Endothelial cell (in vitro differentiated cells): ENCODE results near the gene MTRFR. TPM values are rescaled to one million over a fixed set of nuclear protein-coding genes. Genes with fewer than 3 reads are reported as not detected.
"Not testable (repeated sequence)": the region's sequence is repeated elsewhere in the genome, so short reads cannot be mapped to it uniquely, and the experiment has no call there.

Experiments
- DNase-seq: peaks from one replicate; pipeline ENCODE4 v3.0.0; 2021; ENCODE audit warnings: low spot score
- H3K27ac Mint-ChIP-seq: one replicate; pipeline ENCODE4 v1.8.0; 2021; ENCODE audit warnings: mixed read lengths, inconsistent platforms; ENCODE audit not compliant: unreplicated experiment
- H3K27me3 Mint-ChIP-seq: one replicate; pipeline ENCODE4 v1.8.0; 2021; ENCODE audit warnings: mild to moderate bottlenecking, moderate library complexity, mixed read lengths, inconsistent platforms; ENCODE audit not compliant: unreplicated experiment
- H3K36me3 Mint-ChIP-seq: one replicate; pipeline ENCODE4 v1.8.0; 2021; ENCODE audit warnings: mild to moderate bottlenecking, low read depth, mixed read lengths, inconsistent platforms; ENCODE audit not compliant: unreplicated experiment
- H3K4me1 Mint-ChIP-seq: one replicate; pipeline ENCODE4 v1.8.0; 2021; ENCODE audit warnings: mild to moderate bottlenecking, mixed read lengths, inconsistent platforms; ENCODE audit not compliant: unreplicated experiment
- H3K4me3 Mint-ChIP-seq: one replicate; pipeline ENCODE4 v1.8.0; 2021; ENCODE audit warnings: mild to moderate bottlenecking, mixed read lengths, inconsistent platforms; ENCODE audit not compliant: unreplicated experiment
- H3K9me3 Mint-ChIP-seq: one replicate; pipeline ENCODE4 v1.8.0; 2021; ENCODE audit warnings: mixed read lengths, inconsistent platforms; ENCODE audit not compliant: unreplicated experiment
- CTCF ChIP-seq: fragments of 200-600 bp; sonication (generic); IDR thresholded peaks from one replicate; pipeline ENCODE4 v1.5.0; 2021; ENCODE audit warnings: antibody characterized with exemption; ENCODE audit not compliant: unreplicated experiment
- total RNA-seq: library from RNA; stranded (reverse); fragmentation: NEBNext Ultra II Directional; extraction: Animal tissue kit (Norgen Biotek cat#: 25700); gene quantifications from one replicate; pipeline ENCODE4 v1.2.1, GENCODE V29; 2021; ENCODE audit not compliant: unreplicated experiment

MTRFR gene
- total RNA-seq, 1 donor from 2014 or later: 11.6 TPM

- TF ChIP-seq CTCF: no peak
- peak overlapping the region; percentile 45 for H3K4me3 Mint-ChIP-seq
These were observed 17.5 kb downstream of the MTRFR start for GRCh38 chr12:123250471-123251383.

GRCh38 chr12:123251403-123252076 lies 18.3 kb downstream of the MTRFR start:
- no peak for TF ChIP-seq CTCF
- Mint-ChIP-seq H3K4me3 (no peak overlapping the region), H3K9me3 (no peaks in the 10 kb centered on the region), H3K27me3 (peaks cover 1% of the 10 kb centered on the region), H3K36me3 (peaks cover 43% of the 10 kb centered on the region), H3K27ac (no peak overlapping the region), H3K4me1 (no peaks in the 10 kb centered on the region)
- no peak for DNase-seq

More at GRCh38 chr12:123250471-123251383, 17.5 kb downstream of the MTRFR start:
- Mint-ChIP-seq H3K9me3 (no peaks in the 10 kb centered on the region), H3K4me1 (no peaks in the 10 kb centered on the region), H3K27me3 (peaks cover 1% of the 10 kb centered on the region), H3K36me3 (peaks cover 41% of the 10 kb centered on the region), H3K27ac (no peak overlapping the region)
- DNase-seq: no peak

GRCh38 chr12:123252365-123252764 lies 19.1 kb downstream of the MTRFR start:
- not testable (repeated sequence) for DNase-seq, H3K4me3 Mint-ChIP-seq, H3K9me3 Mint-ChIP-seq, H3K4me1 Mint-ChIP-seq, H3K27ac Mint-ChIP-seq, H3K27me3 Mint-ChIP-seq
- peaks cover 43% of the 10 kb centered on the region for H3K36me3 Mint-ChIP-seq

GRCh38 chr12:123253641-123254459 lies 20.6 kb downstream of the MTRFR start:
- no peak for TF ChIP-seq CTCF
- Mint-ChIP-seq H3K27ac (no peak overlapping the region), H3K4me1 (no peaks in the 10 kb centered on the region), H3K27me3 (no peaks in the 10 kb centered on the region), H3K9me3 (no peaks in the 10 kb centered on the region), H3K36me3 (peaks cover 38% of the 10 kb centered on the region), H3K4me3 (no peak overlapping the region)
- no peak for DNase-seq

- Mint-ChIP-seq H3K36me3 (peaks cover 42% of the 10 kb centered on the region), H3K27me3 (no peaks in the 10 kb centered on the region), H3K4me3 (no peak overlapping the region), H3K9me3 (no peaks in the 10 kb centered on the region), H3K4me1 (no peaks in the 10 kb centered on the region), H3K27ac (no peak overlapping the region)
- no peak for DNase-seq
- TF ChIP-seq CTCF: no peak
These were observed 21.7 kb downstream of the MTRFR start for GRCh38 chr12:123254853-123255446.
